ENCODE measurements around the gene ABHD4. TPM values are rescaled to one million over a fixed set of nuclear protein-coding genes. Genes with fewer than 3 reads are reported as not detected.
"Not testable (repeated sequence)": the region's sequence is repeated elsewhere in the genome, so short reads cannot be mapped to it uniquely, and the experiment has no call there.

ABHD4 gene
- polyA plus RNA-seq = 25.3 TPM
- long read RNA-seq, donor 1, partial matches to known transcripts = 0 of 1 reads
- long read RNA-seq, donor 1, other reads (novel, unspliced or antisense) = 0 of 1 reads
- long read RNA-seq, donor 2, transcript ABHD4-203 (7 exons, 3,366 nt) = major isoform, 11 of 13 reads
- long read RNA-seq, donor 2, partial matches to known transcripts = 0 of 13 reads
- long read RNA-seq, donor 2, other reads (novel, unspliced or antisense) = 0 of 13 reads
- long read RNA-seq, donor 3 = 0 reads
- long read RNA-seq, donor 4, partial matches to known transcripts = 0 of 2 reads
- long read RNA-seq, donor 4, other reads (novel, unspliced or antisense) = 0 of 2 reads
- long read RNA-seq, donor 5, partial matches to known transcripts = 0 of 3 reads
- long read RNA-seq, donor 5, other reads (novel, unspliced or antisense) = 0 of 3 reads
- long read RNA-seq, donor 6, transcript ABHD4-203 (7 exons, 3,366 nt) = major isoform, 13 of 16 reads
- long read RNA-seq, donor 6, partial matches to known transcripts = 0 of 16 reads
- long read RNA-seq, donor 6, other reads (novel, unspliced or antisense) = 0 of 16 reads
- long read RNA-seq, donor 7, partial matches to known transcripts = 0 of 3 reads
- long read RNA-seq, donor 7, other reads (novel, unspliced or antisense) = 0 of 3 reads
- long read RNA-seq, donor 8, transcript ABHD4-203 (7 exons, 3,366 nt) = major isoform, 13 of 15 reads
- long read RNA-seq, donor 8, partial matches to known transcripts = 0 of 15 reads
- long read RNA-seq, donor 8, other reads (novel, unspliced or antisense) = 0 of 15 reads
- long read RNA-seq, donor 9, transcript ABHD4-203 (7 exons, 3,366 nt) = major isoform, 7 of 15 reads
- long read RNA-seq, donor 9, partial matches to known transcripts = 5 of 15 reads
- long read RNA-seq, donor 9, other reads (novel, unspliced or antisense) = 0 of 15 reads
- long read RNA-seq, donor 10, transcript ABHD4-203 (7 exons, 3,366 nt) = major isoform, 13 of 14 reads
- long read RNA-seq, donor 10, partial matches to known transcripts = 0 of 14 reads
- long read RNA-seq, donor 10, other reads (novel, unspliced or antisense) = 0 of 14 reads
- long read RNA-seq, donor 11, partial matches to known transcripts = 327 of 370 reads
- long read RNA-seq, donor 11, other reads (novel, unspliced or antisense) = 40 of 370 reads

DNA sequence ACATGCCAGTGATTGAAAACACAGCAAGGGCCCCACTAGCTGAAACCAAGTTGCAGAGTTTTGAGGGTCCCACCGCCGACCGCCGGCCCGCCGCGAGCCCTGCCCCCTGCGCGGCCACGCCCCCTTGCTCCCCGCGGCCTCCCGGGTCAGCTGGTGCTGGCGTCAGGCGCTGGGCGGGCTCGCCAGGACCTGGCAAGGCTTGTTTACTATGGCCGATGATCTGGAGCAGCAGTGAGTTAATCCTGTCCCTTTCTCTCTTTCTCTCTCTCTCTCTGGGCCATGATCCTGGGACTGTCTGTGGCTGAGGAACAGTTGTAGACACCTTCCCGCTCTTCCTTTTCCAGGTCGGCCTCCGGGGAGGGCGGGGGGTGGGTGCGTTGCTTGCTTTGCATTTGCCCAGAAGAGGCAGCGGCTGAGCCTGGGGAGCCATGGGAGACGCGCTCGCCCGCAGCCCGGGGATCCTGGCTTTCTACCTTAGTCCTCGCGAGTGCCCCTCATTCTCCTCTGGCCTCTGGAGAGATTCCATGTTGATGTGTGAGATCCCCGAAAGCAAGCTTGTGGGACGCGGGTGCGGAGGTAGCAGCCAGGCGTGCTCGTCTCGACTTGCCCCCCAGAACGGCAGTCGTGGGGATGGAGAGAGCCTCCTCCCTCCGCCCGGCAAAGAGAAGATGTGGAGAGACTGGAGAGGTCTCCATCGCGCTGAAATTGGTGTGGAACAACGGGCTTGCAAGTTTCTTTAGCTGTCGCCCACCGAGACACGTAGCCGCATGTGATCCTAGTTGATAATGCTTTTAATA lies at the start of gene ABHD4:
Gene ABHD4, plus strand, starts transcription at position 202 of the 797 bp plus-strand sequence. Its CDS starts 7 bp downstream, at position 209.
- no peaks in the 10 kb centered on the region for H3K9me3 ChIP-seq (ENCODE audit: control insufficient read depth, low read depth, low read length)
- H3K4me1 ChIP-seq (ENCODE audit: control insufficient read depth, insufficient read depth, low read length) = peaks cover 11% of the 10 kb centered on the region
- H3K4me3 ChIP-seq (ENCODE audit: low read length) = peak within 1 kb of the TSS; percentile 91
- WGBS (ENCODE audit: insufficient coverage, low lambda C conversion rate) = no CpG with 5 or more reads among the region's 49 CpGs
- peaks cover 20% of the 10 kb centered on the region for H3K36me3 ChIP-seq (ENCODE audit: control insufficient read depth, insufficient read depth, low read length)
- DNase-seq = peak; percentile 71 to 87
- no peaks in the 10 kb centered on the region for H3K27me3 ChIP-seq (ENCODE audit: control insufficient read depth, insufficient read depth, low read length)
- H3K27ac ChIP-seq (ENCODE audit: low read length) = peak within 1 kb of the TSS; percentile 97

DNA sequence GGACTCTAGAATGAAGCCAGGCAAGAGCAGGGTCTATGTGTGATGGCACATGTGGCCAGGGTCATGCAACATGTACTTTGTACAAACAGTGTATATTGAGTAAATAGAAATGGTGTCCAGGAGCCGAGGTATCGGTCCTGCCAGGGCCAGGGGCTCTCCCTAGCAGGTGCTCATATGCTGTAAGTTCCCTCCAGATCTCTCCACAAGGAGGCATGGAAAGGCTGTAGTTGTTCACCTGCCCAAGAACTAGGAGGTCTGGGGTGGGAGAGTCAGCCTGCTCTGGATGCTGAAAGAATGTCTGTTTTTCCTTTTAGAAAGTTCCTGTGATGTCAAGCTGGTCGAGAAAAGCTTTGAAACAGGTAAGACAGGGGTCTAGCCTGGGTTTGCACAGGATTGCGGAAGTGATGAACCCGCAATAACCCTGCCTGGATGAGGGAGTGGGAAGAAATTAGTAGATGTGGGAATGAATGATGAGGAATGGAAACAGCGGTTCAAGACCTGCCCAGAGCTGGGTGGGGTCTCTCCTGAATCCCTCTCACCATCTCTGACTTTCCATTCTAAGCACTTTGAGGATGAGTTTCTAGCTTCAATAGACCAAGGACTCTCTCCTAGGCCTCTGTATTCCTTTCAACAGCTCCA lies 48.7 kb upstream of the ABHD4 start:
- peaks cover 19% of the 10 kb centered on the region for H3K4me1 ChIP-seq (ENCODE audit: control insufficient read depth, insufficient read depth, low read length)
- no peak overlapping the region for H3K27ac ChIP-seq (ENCODE audit: low read length)
- DNase-seq = no peak

GRCh38 chr14:22549981-22550673 lies 48.0 kb upstream of the ABHD4 start:
- no CpG with 5 or more reads among the region's 11 CpGs for WGBS (ENCODE audit: insufficient coverage, low lambda C conversion rate)
- H3K27ac ChIP-seq (ENCODE audit: low read length) = no peak overlapping the region
- H3K36me3 ChIP-seq (ENCODE audit: control insufficient read depth, insufficient read depth, low read length) = no peaks in the 10 kb centered on the region
- H3K9me3 ChIP-seq (ENCODE audit: control insufficient read depth, low read depth, low read length) = no peaks in the 10 kb centered on the region
- no peak for DNase-seq
- H3K4me3 ChIP-seq (ENCODE audit: low read length) = no peak overlapping the region
- peaks cover 19% of the 10 kb centered on the region for H3K4me1 ChIP-seq (ENCODE audit: control insufficient read depth, insufficient read depth, low read length)
- H3K27me3 ChIP-seq (ENCODE audit: control insufficient read depth, insufficient read depth, low read length) = no peaks in the 10 kb centered on the region

More for the DNA sequence above, 48.7 kb upstream of the ABHD4 start:
- WGBS (ENCODE audit: insufficient coverage, low lambda C conversion rate) = 30% methylated on average over 2 of the region's 6 CpGs
- H3K9me3 ChIP-seq (ENCODE audit: control insufficient read depth, low read depth, low read length) = no peaks in the 10 kb centered on the region
- no peaks in the 10 kb centered on the region for H3K36me3 ChIP-seq (ENCODE audit: control insufficient read depth, insufficient read depth, low read length)
- H3K27me3 ChIP-seq (ENCODE audit: control insufficient read depth, insufficient read depth, low read length) = no peaks in the 10 kb centered on the region
- no peak overlapping the region for H3K4me3 ChIP-seq (ENCODE audit: low read length)

DNA sequence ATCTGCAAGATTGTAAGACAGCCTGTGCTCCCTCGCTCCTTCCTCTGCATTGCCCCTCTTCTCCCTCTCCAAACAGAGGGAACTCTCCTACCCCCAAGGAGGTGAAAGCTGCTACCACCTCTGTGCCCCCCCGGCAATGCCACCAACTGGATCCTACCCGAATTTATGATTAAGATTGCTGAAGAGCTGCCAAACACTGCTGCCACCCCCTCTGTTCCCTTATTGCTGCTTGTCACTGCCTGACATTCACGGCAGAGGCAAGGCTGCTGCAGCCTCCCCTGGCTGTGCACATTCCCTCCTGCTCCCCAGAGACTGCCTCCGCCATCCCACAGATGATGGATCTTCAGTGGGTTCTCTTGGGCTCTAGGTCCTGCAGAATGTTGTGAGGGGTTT lies 46.5 kb upstream of the ABHD4 start:
- DNase-seq = no peak
- Histone ChIP-seq H3K36me3 (ENCODE audit: control insufficient read depth, insufficient read depth, low read length) (no peaks in the 10 kb centered on the region), H3K4me1 (ENCODE audit: control insufficient read depth, insufficient read depth, low read length) (peaks cover 26% of the 10 kb centered on the region), H3K27ac (ENCODE audit: low read length) (no peak overlapping the region), H3K9me3 (ENCODE audit: control insufficient read depth, low read depth, low read length) (no peaks in the 10 kb centered on the region), H3K4me3 (ENCODE audit: low read length) (no peak overlapping the region), H3K27me3 (ENCODE audit: control insufficient read depth, insufficient read depth, low read length) (no peaks in the 10 kb centered on the region)
- no CpG with 5 or more reads among the region's 5 CpGs for WGBS (ENCODE audit: insufficient coverage, low lambda C conversion rate)

- H3K36me3 ChIP-seq (ENCODE audit: control insufficient read depth, insufficient read depth, low read length) = no peaks in the 10 kb centered on the region
- H3K9me3 ChIP-seq (ENCODE audit: control insufficient read depth, low read depth, low read length) = no peaks in the 10 kb centered on the region
- no peak overlapping the region for H3K27ac ChIP-seq (ENCODE audit: low read length)
- no peak overlapping the region for H3K4me3 ChIP-seq (ENCODE audit: low read length)
- 90% methylated on average over 2 of the region's 13 CpGs for WGBS (ENCODE audit: insufficient coverage, low lambda C conversion rate)
- DNase-seq = no peak
- H3K27me3 ChIP-seq (ENCODE audit: control insufficient read depth, insufficient read depth, low read length) = no peaks in the 10 kb centered on the region
- peaks cover 28% of the 10 kb centered on the region for H3K4me1 ChIP-seq (ENCODE audit: control insufficient read depth, insufficient read depth, low read length)
Measured at GRCh38 chr14:22552001-22552826, 45.9 kb upstream of the ABHD4 start.

DNA sequence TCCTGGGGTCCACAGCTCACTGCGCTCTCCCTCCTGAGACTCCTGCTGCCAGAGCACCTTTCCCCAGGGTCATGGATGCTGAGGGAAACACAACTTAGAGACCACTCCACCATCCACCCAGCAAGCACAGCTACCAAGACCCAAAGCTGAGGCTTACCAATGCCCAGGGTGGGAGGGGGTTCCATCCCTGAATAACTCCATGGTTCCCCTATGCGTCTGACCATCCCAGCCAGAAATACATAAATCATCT lies 45.3 kb upstream of the ABHD4 start:
- Histone ChIP-seq H3K9me3 (ENCODE audit: control insufficient read depth, low read depth, low read length) (no peaks in the 10 kb centered on the region), H3K36me3 (ENCODE audit: control insufficient read depth, insufficient read depth, low read length) (no peaks in the 10 kb centered on the region), H3K4me3 (ENCODE audit: low read length) (no peak overlapping the region), H3K27ac (ENCODE audit: low read length) (no peak overlapping the region), H3K4me1 (ENCODE audit: control insufficient read depth, insufficient read depth, low read length) (peaks cover 29% of the 10 kb centered on the region), H3K27me3 (ENCODE audit: control insufficient read depth, insufficient read depth, low read length) (no peaks in the 10 kb centered on the region)
- no peak for DNase-seq
- no CpG with 5 or more reads among the region's 2 CpGs for WGBS (ENCODE audit: insufficient coverage, low lambda C conversion rate)

- Histone ChIP-seq H3K27ac (ENCODE audit: low read length) (no peak overlapping the region), H3K4me1 (ENCODE audit: control insufficient read depth, insufficient read depth, low read length) (peaks cover 29% of the 10 kb centered on the region), H3K36me3 (ENCODE audit: control insufficient read depth, insufficient read depth, low read length) (no peaks in the 10 kb centered on the region), H3K9me3 (ENCODE audit: control insufficient read depth, low read depth, low read length) (no peaks in the 10 kb centered on the region), H3K4me3 (ENCODE audit: low read length) (no peak overlapping the region), H3K27me3 (ENCODE audit: control insufficient read depth, insufficient read depth, low read length) (no peaks in the 10 kb centered on the region)
- no peak for DNase-seq
- 60% methylated on average over 1 of the region's 5 CpGs for WGBS (ENCODE audit: insufficient coverage, low lambda C conversion rate)
Measured at GRCh38 chr14:22553445-22553844, 44.7 kb upstream of the ABHD4 start.

DNA sequence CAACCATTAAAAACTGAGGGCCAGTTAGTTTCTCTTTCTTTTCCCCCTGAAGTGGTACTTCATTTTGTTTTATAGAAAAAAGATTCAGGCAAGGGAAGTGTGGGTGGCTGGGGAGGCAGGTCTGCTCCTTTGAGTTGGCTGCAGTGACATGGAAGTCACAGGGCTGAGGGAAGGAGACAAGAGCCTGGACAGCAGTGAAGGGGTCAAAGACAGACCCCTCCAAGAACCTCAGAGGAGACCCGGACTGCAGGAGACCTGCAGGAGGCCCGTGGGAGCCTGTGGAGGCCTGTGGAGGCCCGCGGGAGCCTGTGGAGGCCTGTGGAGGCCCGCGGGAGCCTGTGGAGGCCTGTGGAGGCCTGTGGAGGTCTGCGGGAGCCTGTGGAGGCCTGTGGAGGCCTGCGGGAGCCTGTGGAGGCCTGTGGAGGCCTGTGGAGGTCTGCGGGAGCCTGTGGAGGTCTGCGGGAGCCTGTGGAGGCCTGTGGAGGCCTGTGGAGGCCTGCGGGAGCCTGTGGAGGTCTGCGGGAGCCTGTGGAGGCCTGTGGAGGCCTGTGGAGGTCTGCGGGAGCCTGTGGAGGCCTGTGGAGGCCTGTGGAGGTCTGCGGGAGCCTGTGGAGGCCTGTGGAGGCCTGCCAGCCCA lies 44.1 kb upstream of the ABHD4 start:
- not testable (repeated sequence) for H3K27ac ChIP-seq (ENCODE audit: low read length)
- H3K4me1 ChIP-seq (ENCODE audit: control insufficient read depth, insufficient read depth, low read length) = peaks cover 28% of the 10 kb centered on the region

More for the DNA sequence above, 44.1 kb upstream of the ABHD4 start:
- H3K36me3 ChIP-seq (ENCODE audit: control insufficient read depth, insufficient read depth, low read length); DNase-seq; H3K4me3 ChIP-seq (ENCODE audit: low read length); H3K9me3 ChIP-seq (ENCODE audit: control insufficient read depth, low read depth, low read length); H3K27me3 ChIP-seq (ENCODE audit: control insufficient read depth, insufficient read depth, low read length): not testable (repeated sequence)
- no CpG with 5 or more reads among the region's 14 CpGs for WGBS (ENCODE audit: insufficient coverage, low lambda C conversion rate)
